ENCODE results near the gene TMEM244.

DNA sequence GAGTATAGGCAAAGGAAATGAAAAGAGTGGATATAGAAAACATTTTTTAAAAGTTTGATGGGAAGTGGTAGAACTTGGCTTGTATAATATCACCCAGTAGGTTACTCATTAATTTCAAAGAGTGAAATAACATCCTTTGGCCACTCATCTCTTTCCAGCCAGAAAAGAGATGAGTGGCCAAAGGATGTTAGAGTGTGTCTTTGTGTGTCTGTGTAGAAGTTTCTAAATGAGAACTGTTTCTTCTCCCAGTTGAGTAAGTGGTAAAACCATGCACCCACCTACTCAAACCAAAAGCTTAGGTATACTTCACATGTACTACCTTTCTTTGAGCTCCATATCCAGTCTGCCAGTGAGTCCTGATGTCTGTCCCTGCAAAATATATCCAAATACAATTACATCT is 47.7 kb upstream of the TMEM244 start:
- no peak for TF ChIP-seq MYC (IDR thresholded peaks at IDR 0.05; ENCODE audit: low read depth, low read length)
- TF ChIP-seq MYC (CRISPR knock-in tag; IDR thresholded peaks at IDR 0.05; ENCODE audit: borderline replicate concordance, low read depth): no peak
- TF ChIP-seq, protein P1, sequence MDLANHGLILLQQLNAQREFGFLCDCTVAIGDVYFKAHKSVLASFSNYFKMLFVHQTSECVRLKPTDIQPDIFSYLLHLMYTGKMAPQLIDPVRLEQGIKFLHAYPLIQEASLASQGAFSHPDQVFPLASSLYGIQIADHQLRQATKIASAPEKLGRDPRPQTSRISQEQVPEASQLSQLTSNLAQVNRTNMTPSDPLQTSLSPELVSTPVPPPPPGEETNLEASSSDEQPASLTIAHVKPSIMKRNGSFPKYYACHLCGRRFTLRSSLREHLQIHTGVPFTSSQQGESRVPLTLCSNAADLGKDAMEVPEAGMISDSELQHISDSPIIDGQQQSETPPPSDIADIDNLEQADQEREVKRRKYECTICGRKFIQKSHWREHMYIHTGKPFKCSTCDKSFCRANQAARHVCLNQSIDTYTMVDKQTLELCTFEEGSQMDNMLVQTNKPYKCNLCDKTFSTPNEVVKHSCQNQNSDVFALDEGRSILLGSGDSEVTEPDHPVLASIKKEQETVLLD (IDR thresholded peaks at IDR 0.05): no peak
- no peak for TF ChIP-seq ZNF174 (CRISPR knock-in tag; IDR thresholded peaks at IDR 0.05)
- TF ChIP-seq E2F3 (CRISPR knock-in tag; IDR thresholded peaks at IDR 0.05): no peak
- TF ChIP-seq, protein P2, sequence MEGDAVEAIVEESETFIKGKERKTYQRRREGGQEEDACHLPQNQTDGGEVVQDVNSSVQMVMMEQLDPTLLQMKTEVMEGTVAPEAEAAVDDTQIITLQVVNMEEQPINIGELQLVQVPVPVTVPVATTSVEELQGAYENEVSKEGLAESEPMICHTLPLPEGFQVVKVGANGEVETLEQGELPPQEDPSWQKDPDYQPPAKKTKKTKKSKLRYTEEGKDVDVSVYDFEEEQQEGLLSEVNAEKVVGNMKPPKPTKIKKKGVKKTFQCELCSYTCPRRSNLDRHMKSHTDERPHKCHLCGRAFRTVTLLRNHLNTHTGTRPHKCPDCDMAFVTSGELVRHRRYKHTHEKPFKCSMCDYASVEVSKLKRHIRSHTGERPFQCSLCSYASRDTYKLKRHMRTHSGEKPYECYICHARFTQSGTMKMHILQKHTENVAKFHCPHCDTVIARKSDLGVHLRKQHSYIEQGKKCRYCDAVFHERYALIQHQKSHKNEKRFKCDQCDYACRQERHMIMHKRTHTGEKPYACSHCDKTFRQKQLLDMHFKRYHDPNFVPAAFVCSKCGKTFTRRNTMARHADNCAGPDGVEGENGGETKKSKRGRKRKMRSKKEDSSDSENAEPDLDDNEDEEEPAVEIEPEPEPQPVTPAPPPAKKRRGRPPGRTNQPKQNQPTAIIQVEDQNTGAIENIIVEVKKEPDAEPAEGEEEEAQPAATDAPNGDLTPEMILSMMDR (IDR thresholded peaks at IDR 0.05 in 2 of 3, conservative IDR thresholded peaks at IDR 0.05 in 1 of 3; ENCODE audit: insufficient read depth in 2 of 3, low read depth in 1 of 3, low read length in 3 of 3): no peak
- TF ChIP-seq RBFOX2 (IDR thresholded peaks at IDR 0.05; ENCODE audit: low read depth, low read length): no peak
- TF ChIP-seq, protein P3, sequence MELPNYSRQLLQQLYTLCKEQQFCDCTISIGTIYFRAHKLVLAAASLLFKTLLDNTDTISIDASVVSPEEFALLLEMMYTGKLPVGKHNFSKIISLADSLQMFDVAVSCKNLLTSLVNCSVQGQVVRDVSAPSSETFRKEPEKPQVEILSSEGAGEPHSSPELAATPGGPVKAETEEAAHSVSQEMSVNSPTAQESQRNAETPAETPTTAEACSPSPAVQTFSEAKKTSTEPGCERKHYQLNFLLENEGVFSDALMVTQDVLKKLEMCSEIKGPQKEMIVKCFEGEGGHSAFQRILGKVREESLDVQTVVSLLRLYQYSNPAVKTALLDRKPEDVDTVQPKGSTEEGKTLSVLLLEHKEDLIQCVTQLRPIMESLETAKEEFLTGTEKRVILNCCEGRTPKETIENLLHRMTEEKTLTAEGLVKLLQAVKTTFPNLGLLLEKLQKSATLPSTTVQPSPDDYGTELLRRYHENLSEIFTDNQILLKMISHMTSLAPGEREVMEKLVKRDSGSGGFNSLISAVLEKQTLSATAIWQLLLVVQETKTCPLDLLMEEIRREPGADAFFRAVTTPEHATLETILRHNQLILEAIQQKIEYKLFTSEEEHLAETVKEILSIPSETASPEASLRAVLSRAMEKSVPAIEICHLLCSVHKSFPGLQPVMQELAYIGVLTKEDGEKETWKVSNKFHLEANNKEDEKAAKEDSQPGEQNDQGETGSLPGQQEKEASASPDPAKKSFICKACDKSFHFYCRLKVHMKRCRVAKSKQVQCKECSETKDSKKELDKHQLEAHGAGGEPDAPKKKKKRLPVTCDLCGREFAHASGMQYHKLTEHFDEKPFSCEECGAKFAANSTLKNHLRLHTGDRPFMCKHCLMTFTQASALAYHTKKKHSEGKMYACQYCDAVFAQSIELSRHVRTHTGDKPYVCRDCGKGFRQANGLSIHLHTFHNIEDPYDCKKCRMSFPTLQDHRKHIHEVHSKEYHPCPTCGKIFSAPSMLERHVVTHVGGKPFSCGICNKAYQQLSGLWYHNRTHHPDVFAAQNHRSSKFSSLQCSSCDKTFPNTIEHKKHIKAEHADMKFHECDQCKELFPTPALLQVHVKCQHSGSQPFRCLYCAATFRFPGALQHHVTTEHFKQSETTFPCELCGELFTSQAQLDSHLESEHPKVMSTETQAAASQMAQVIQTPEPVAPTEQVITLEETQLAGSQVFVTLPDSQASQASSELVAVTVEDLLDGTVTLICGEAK (IDR thresholded peaks at IDR 0.05): no peak
- TF ChIP-seq, protein P3 (CRISPR knock-in tag; IDR thresholded peaks at IDR 0.05): no peak
- TF ChIP-seq JUNB (CRISPR knock-in tag; conservative IDR thresholded peaks at IDR 0.05): no peak
- no peak for TF ChIP-seq NFRKB (IDR thresholded peaks at IDR 0.05; ENCODE audit: low read depth)
- no peak for TF ChIP-seq NFYB (IDR thresholded peaks at IDR 0.05; ENCODE audit: extremely low read depth, insufficient read length)
- no peak for TF ChIP-seq ATF7 (IDR thresholded peaks at IDR 0.05)
- TF ChIP-seq POLR2B (IDR thresholded peaks at IDR 0.05; ENCODE audit: low read depth, partially characterized antibody): no peak

All from K562 (cell line).